HG03095 (cell line): ENCODE data around the gene ZNF493.

ENCODE experiments used
- ATAC-seq: cut with Tn5 transposase; IDR thresholded peaks from one replicate; pipeline ENCODE4 v1.9.1; 2021; ENCODE audit warnings: moderate library complexity; ENCODE audit not compliant: unreplicated experiment

The ZNF493 gene

GRCh38 chr19:21462540-21462939 is 65.6 kb downstream of the ZNF493 start:
- no peak for ATAC-seq

- ATAC-seq, result no peak
These were observed 66.6 kb downstream of the ZNF493 start for GRCh38 chr19:21463449-21464105.

GRCh38 chr19:21466627-21467026 is 69.7 kb downstream of the ZNF493 start:
- no peak for ATAC-seq

GRCh38 chr19:21468791-21469190 is 71.9 kb downstream of the ZNF493 start:
- ATAC-seq, result no peak

- no peak for ATAC-seq
These were observed 75.6 kb downstream of the ZNF493 start for GRCh38 chr19:21472507-21472906.

GRCh38 chr19:21474671-21475181 is 77.8 kb downstream of the ZNF493 start:
- no peak for ATAC-seq
